IMR-90 (cell line): ENCODE data around the gene FGF9. TPM values are rescaled to one million over a fixed set of nuclear protein-coding genes. Genes with fewer than 3 reads are reported as not detected.

Source experiments
- ATAC-seq: fragments of 200-7000 bp; cut with Tn5 transposase; 2 replicates; pipeline ENCODE4 v1.9.1; 2020; ENCODE audit warnings: low read depth, mild to moderate bottlenecking, moderate library complexity
- BruUV-seq: library from RNA; stranded (reverse); fragments of 400-500 nt; replicated peaks from 2 replicates; lab custom pipeline; 2021; lab: Mats Ljungman, UMichigan
- CTCF ChIA-PET: fragments of 300-600 bp; formaldehyde crosslinking; extraction: SDS; loops from one replicate; lab custom pipeline; 2021; ENCODE audit warnings: antibody characterized with exemption; lab: Yijun Ruan, JAX
- POLR2A ChIA-PET: fragments of 300-600 bp; sonication (Branson Sonifier 250); formaldehyde crosslinking; loops from one replicate; lab custom pipeline; 2022; ENCODE audit warnings: antibody characterized with exemption; ENCODE audit not compliant: unreplicated experiment; lab: Charles Lee
- DNase-seq: peaks from one replicate; pipeline ENCODE4 v3.0.0; 2013
- H2AFZ ChIP-seq: replicated peaks from 2 replicates; pipeline ENCODE3; 2013; ENCODE audit warnings: low read length, mild to moderate bottlenecking; ENCODE audit not compliant: poor library complexity
- H2AK5ac ChIP-seq: 2 replicates; pipeline ENCODE4 v1.6.1; 2013; ENCODE audit warnings: low read depth, low read length, inconsistent platforms
- H2AK9ac ChIP-seq: replicated peaks from 2 replicates; pipeline ENCODE3; 2013; ENCODE audit warnings: mild to moderate bottlenecking, low read depth, low read length, moderate library complexity; ENCODE audit not compliant: poor library complexity
- H2BK120ac ChIP-seq: 2 replicates; pipeline ENCODE4 v1.6.1; 2013; ENCODE audit warnings: low read depth, low read length, inconsistent platforms
- H2BK15ac ChIP-seq: 3 replicates; pipeline ENCODE4 v1.6.1; 2013; ENCODE audit warnings: low read depth, low read length, inconsistent platforms
- H2BK20ac ChIP-seq: 2 replicates; pipeline ENCODE4 v1.6.1; 2013; ENCODE audit warnings: low read depth, mild to moderate bottlenecking, inconsistent platforms, low read length, moderate library complexity
- H2BK5ac ChIP-seq: 2 replicates; pipeline ENCODE4 v1.6.1; 2013; ENCODE audit warnings: mild to moderate bottlenecking, low read depth, low read length, inconsistent platforms; ENCODE audit not compliant: poor library complexity, severe bottlenecking
- H3K14ac ChIP-seq: replicated peaks from 2 replicates; pipeline ENCODE4 v1.6.1; 2013; ENCODE audit warnings: low read depth, low read length, inconsistent platforms
- H3K18ac ChIP-seq: 2 replicates; pipeline ENCODE4 v1.6.1; 2013; ENCODE audit warnings: low read depth, low read length, control low read depth
- H3K23ac ChIP-seq: 2 replicates; pipeline ENCODE4 v1.6.1; 2013; ENCODE audit warnings: low read depth, low read length, inconsistent platforms
- H3K27ac ChIP-seq: 2 replicates; pipeline ENCODE4 v1.5.1; 2013; ENCODE audit warnings: mild to moderate bottlenecking, control low read depth, low read length; ENCODE audit not compliant: insufficient read depth
- H3K27me3 ChIP-seq: 2 replicates; pipeline ENCODE4 v1.6.1; 2013; ENCODE audit warnings: low read length; ENCODE audit not compliant: control insufficient read depth, insufficient read depth
- H3K36me3 ChIP-seq: 2 replicates; pipeline ENCODE4 v1.6.1; 2013; ENCODE audit warnings: low read length, mixed read lengths; ENCODE audit not compliant: control insufficient read depth, insufficient read depth
- H3K4ac ChIP-seq: 2 replicates; pipeline ENCODE4 v1.6.1; 2013; ENCODE audit warnings: low read depth, low read length, inconsistent platforms
- H3K4me1 ChIP-seq: 2 replicates; pipeline ENCODE4 v1.6.1; 2013; ENCODE audit warnings: low read length, mixed read lengths; ENCODE audit not compliant: control insufficient read depth, insufficient read depth
- H3K4me2 ChIP-seq: 2 replicates; pipeline ENCODE4 v1.6.1; 2013; ENCODE audit warnings: low read depth, mild to moderate bottlenecking, control low read depth, low read length, moderate library complexity
- H3K4me3 ChIP-seq: 2 replicates; pipeline ENCODE4 v1.5.1; 2013; ENCODE audit warnings: low read depth, mild to moderate bottlenecking, control low read depth, low read length, moderate library complexity; ENCODE audit not compliant: insufficient read depth
- H3K56ac ChIP-seq: 2 replicates; pipeline ENCODE4 v1.6.1; 2013; ENCODE audit warnings: low read length, inconsistent platforms; ENCODE audit not compliant: insufficient read depth; ENCODE audit errors: extremely low read depth
- H3K79me1 ChIP-seq, 2 experiments: 2 replicates each; pipeline ENCODE4 v1.6.1; 2013; ENCODE audit warnings: low read length in 2 of 2, inconsistent platforms in 1 of 2, low read depth in 1 of 2
- H3K9ac ChIP-seq: 2 replicates; pipeline ENCODE4 v1.6.1; 2013; ENCODE audit warnings: low read depth, low read length, control low read depth
- H3K9me1 ChIP-seq: 2 replicates; pipeline ENCODE4 v1.6.1; 2013; ENCODE audit warnings: low read length, inconsistent platforms; ENCODE audit not compliant: insufficient read depth
- H3K9me3 ChIP-seq: 2 replicates; pipeline ENCODE4 v1.6.1; 2013; ENCODE audit warnings: low read length; ENCODE audit not compliant: control insufficient read depth, insufficient read depth
- H4K20me1 ChIP-seq: 2 replicates; pipeline ENCODE4 v1.6.1; 2013; ENCODE audit warnings: low read length, inconsistent platforms; ENCODE audit not compliant: insufficient read depth
- H4K5ac ChIP-seq: 2 replicates; pipeline ENCODE4 v1.6.1; 2013; ENCODE audit warnings: mild to moderate bottlenecking, low read depth, low read length, control low read depth
- H4K8ac ChIP-seq, 2 experiments: 2 replicates each; pipeline ENCODE4 v1.6.1; 2013; ENCODE audit warnings: low read depth in 2 of 2, low read length in 2 of 2, control low read depth in 1 of 2, inconsistent platforms in 1 of 2
- H4K91ac ChIP-seq: 2 replicates; pipeline ENCODE4 v1.6.1; 2013; ENCODE audit warnings: low read depth, low read length, inconsistent platforms; ENCODE audit not compliant: insufficient read depth
- BHLHE40 ChIP-seq: fragments of 150-350 bp; IDR thresholded peaks from 2 replicates; pipeline ENCODE4 v1.6.1; 2016; ENCODE audit warnings: mild to moderate bottlenecking, low read depth, low read length
- CEBPB ChIP-seq: IDR thresholded peaks from 2 replicates; pipeline ENCODE4 v1.6.1; 2012; ENCODE audit warnings: low read depth, low read length, improper control_type of control experiment
- CHD1 ChIP-seq: IDR thresholded peaks from 2 replicates; pipeline ENCODE4 v1.6.1; 2012; ENCODE audit warnings: low read depth, low read length, improper control_type of control experiment
- CTCF ChIP-seq: conservative IDR thresholded peaks from 2 replicates; pipeline ENCODE4 v1.5.1; 2012; ENCODE audit warnings: mild to moderate bottlenecking, low read depth, low read length, improper control_type of control experiment
- ELK1 ChIP-seq: fragments of 150-350 bp; IDR thresholded peaks from 2 replicates; pipeline ENCODE4 v1.6.1; 2016; ENCODE audit warnings: low read depth, mild to moderate bottlenecking, low read length, moderate library complexity, borderline replicate concordance
- FOS ChIP-seq: fragments of 150-350 bp; IDR thresholded peaks from 2 replicates; pipeline ENCODE4 v1.6.1; 2016; ENCODE audit warnings: low read depth, low read length
- MAFK ChIP-seq: IDR thresholded peaks from 2 replicates; pipeline ENCODE4 v1.6.1; 2012; ENCODE audit warnings: low read depth, low read length, improper control_type of control experiment
- MAZ ChIP-seq: IDR thresholded peaks from 2 replicates; pipeline ENCODE4 v1.6.1; 2012; ENCODE audit warnings: low read depth, mild to moderate bottlenecking, low read length, improper control_type of control experiment, moderate library complexity, borderline replicate concordance
- MXI1 ChIP-seq: IDR thresholded peaks from 2 replicates; pipeline ENCODE4 v1.6.1; 2012; ENCODE audit warnings: low read depth, mild to moderate bottlenecking, low read length, moderate library complexity, borderline replicate concordance
- NFE2L2 ChIP-seq: fragments of 150-350 bp; IDR thresholded peaks from 2 replicates; pipeline ENCODE4 v1.6.1; 2016; ENCODE audit warnings: low read depth, mild to moderate bottlenecking, low read length
- POLR2A ChIP-seq: IDR thresholded peaks from 2 replicates; pipeline ENCODE4 v1.6.1; 2012; ENCODE audit warnings: mild to moderate bottlenecking, low read depth, low read length
- RAD21 ChIP-seq: IDR thresholded peaks from 2 replicates; pipeline ENCODE4 v1.6.1; 2012; ENCODE audit warnings: low read length, improper control_type of control experiment
- RCOR1 ChIP-seq: IDR thresholded peaks from 2 replicates; pipeline ENCODE4 v1.6.1; 2012; ENCODE audit warnings: mild to moderate bottlenecking, low read length, improper control_type of control experiment; ENCODE audit not compliant: insufficient replicate concordance
- RFX5 ChIP-seq: IDR thresholded peaks from 2 replicates; pipeline ENCODE4 v1.8.0; 2012; ENCODE audit warnings: low read depth, mild to moderate bottlenecking, low read length, moderate library complexity
- SMC3 ChIP-seq: fragments of 150-350 bp; IDR thresholded peaks from 2 replicates; pipeline ENCODE4 v1.6.1; 2016; ENCODE audit warnings: low read depth, mild to moderate bottlenecking, antibody characterized with exemption, low read length, moderate library complexity
- WGBS, 2 experiments: methylation state at CpG; one replicate each; pipeline versions ENCODE4 v1.1.5 to v1.1.7; 2013; ENCODE audit warnings: missing lambda C conversion rate in 2 of 2; ENCODE audit not compliant: insufficient read length in 1 of 2; ENCODE audit errors: extremely low coverage in 2 of 2; 5-methylcytosine and 5-hydroxymethylcytosine counted together
- dilution Hi-C: fragments of 300-500 bp; cut with HindIII; formaldehyde crosslinking; loops from one replicate; pipeline ENCODE4 v1.14.3; 2018; ENCODE audit warnings: low sequenced_read_pairs; ENCODE audit not compliant: unreplicated experiment
- in situ Hi-C: fragments of 300-500 bp; cut with MboI; formaldehyde crosslinking; loops from 3 replicates; pipeline ENCODE4 v1.14.3; 2019; ENCODE audit warnings: low sequenced_read_pairs, inconsistent platforms, mixed read lengths
- intact Hi-C: fragments of 100-400 bp; cut with micrococcal nuclease; formaldehyde crosslinking; loops from 2 replicates; pipeline ENCODE4 v1.10.0; 2022
- polyA plus RNA-seq, 3 experiments: library from polyadenylated mRNA; depleted of rRNA; stranded (reverse); fragments of >200 nt; gene quantifications; 2 replicates each; pipeline ENCODE4 v1.2.3, GENCODE V29; 2012; ENCODE audit warnings: low replicate concordance in 1 of 3
- total RNA-seq: library from RNA; depleted of rRNA; stranded (reverse); fragments of >200 nt; gene quantifications from 2 replicates; pipeline ENCODE4 v1.2.3, GENCODE V29; 2012
- TF ChIP-seq, protein P1 (sequence below): fragments of 150-350 bp; IDR thresholded peaks from 2 replicates; pipeline ENCODE4 v1.6.1; 2017; ENCODE audit warnings: mild to moderate bottlenecking, antibody characterized with exemption, low read length, low read depth

Gene FGF9
- total and polyA plus RNA-seq, 2 of the 4 experiments (the other 2 are of a cell fraction), result under 0.01 to 0.05 TPM

DNA sequence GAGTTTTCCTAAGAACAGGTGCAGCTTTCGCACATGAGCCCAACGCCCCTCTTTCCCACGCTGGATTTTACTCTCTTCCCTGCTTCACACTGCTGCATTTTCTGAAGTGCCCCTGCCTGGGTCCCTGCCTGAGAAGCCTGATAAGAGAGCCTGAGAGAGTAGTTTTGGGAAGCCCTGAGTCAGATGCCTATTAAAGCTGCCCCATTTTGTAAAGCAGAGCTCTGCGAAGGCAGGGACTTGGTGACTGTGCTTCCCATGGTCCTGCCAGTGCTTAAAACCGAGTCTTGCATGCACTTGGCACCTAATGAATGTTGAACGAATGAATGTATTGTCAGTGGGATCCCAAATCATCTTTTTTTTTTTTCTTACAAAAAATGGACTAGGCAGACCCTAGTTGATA, 18.2 kb downstream of the FGF9 start:
- no peak overlapping the region for H3K4ac ChIP-seq
- H2BK20ac ChIP-seq, result no peak overlapping the region
- WGBS, 2 experiments, result no CpG with 5 or more reads among the region's 6 CpGs

More for the DNA sequence above, 18.2 kb downstream of the FGF9 start:
- Histone ChIP-seq H2BK15ac (no peak overlapping the region), H3K23ac (no peak overlapping the region), H3K4me3 (no peak overlapping the region), H2BK5ac (no peak overlapping the region), H2AK9ac (no peak overlapping the region), H3K9me3 (no peaks in the 10 kb centered on the region), H4K5ac (no peak overlapping the region), H4K91ac (no peak overlapping the region), H3K27ac (no peak overlapping the region), H4K8ac (no peak overlapping the region), H3K27me3 (peaks cover 17% of the 10 kb centered on the region), H3K79me1 (no peaks in the 10 kb centered on the region), H4K20me1 (no peaks in the 10 kb centered on the region), H3K4me2 (no peak overlapping the region), H3K56ac (no peak overlapping the region), H3K4me1 (peaks cover 5% of the 10 kb centered on the region), H3K9ac (no peak overlapping the region), H3K18ac (no peak overlapping the region), H3K14ac (no peak overlapping the region), H2AK5ac (no peak overlapping the region), H2BK120ac (no peak overlapping the region), H2AFZ (no peak overlapping the region), H3K36me3 (peaks cover 2% of the 10 kb centered on the region; the same call in 1 of the 2 replicates), H3K9me1 (peaks cover 5% of the 10 kb centered on the region)
- DNase-seq (no peak), ATAC-seq (no peak)
- dilution Hi-C loops, result no loop called here
- ChIA-PET POLR2A (no interaction called here), CTCF (interaction anchor here (0.7 kb wide), 1 partner anchor 164 kb away, joined by 3 read pairs; no protein-coding TSS in a partner anchor)
- no TSS peak for BruUV-seq
- TF ChIP-seq CTCF, result no peak
- TF ChIP-seq FOS, result no peak
- TF ChIP-seq NFE2L2, result no peak
- TF ChIP-seq MXI1, result no peak
- TF ChIP-seq SMC3, result no peak
- no peak for TF ChIP-seq RFX5
- TF ChIP-seq CHD1, result no peak
- TF ChIP-seq, protein P1, sequence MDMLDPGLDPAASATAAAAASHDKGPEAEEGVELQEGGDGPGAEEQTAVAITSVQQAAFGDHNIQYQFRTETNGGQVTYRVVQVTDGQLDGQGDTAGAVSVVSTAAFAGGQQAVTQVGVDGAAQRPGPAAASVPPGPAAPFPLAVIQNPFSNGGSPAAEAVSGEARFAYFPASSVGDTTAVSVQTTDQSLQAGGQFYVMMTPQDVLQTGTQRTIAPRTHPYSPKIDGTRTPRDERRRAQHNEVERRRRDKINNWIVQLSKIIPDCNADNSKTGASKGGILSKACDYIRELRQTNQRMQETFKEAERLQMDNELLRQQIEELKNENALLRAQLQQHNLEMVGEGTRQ, result no peak
- no peak for TF ChIP-seq POLR2A
- TF ChIP-seq RCOR1, result no peak
- no peak for TF ChIP-seq RAD21
- no peak for TF ChIP-seq BHLHE40
- no peak for TF ChIP-seq ELK1
- TF ChIP-seq CEBPB, result no peak
- no peak for TF ChIP-seq MAFK
- TF ChIP-seq MAZ, result no peak
- intact Hi-C loops, result no loop called here
- in situ Hi-C loops, result no loop called here
